Loucy (cell line): ENCODE results near the gene ACOT12.

Experiments
- EZH2phosphoT487 ChIP-seq: fragments of 200-600 bp; IDR thresholded peaks from 2 replicates; pipeline ENCODE4 v1.6.1; 2018; ENCODE audit warnings: antibody characterized with exemption, mild to moderate bottlenecking, moderate library complexity, borderline replicate concordance
- TF ChIP-seq, protein P1 (sequence below): fragments of 200-600 bp; sonication (generic); conservative IDR thresholded peaks from 2 replicates; pipeline ENCODE4 v1.5.1; 2014; ENCODE audit warnings: mild to moderate bottlenecking, antibody characterized with exemption, low read length

DNA sequence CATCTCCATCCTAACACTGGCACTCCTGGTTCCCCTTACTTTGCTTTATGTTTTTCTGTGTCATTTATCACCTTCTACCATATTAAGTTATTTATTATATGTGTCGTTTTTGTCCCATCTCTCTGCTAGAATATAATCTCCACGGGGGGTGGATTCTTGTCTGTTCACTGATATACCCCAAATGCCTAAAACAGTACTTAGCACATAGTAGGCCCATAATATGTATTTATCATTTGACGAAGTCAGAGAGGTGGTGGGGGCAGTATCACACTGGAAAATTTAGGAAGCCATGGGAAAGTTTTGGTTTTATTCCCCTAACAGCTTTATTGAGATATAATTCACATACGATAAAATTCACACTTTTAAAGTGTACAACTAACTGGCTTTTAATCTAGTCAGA, 78.1 kb downstream of the ACOT12 start:
- TF ChIP-seq, protein P1, sequence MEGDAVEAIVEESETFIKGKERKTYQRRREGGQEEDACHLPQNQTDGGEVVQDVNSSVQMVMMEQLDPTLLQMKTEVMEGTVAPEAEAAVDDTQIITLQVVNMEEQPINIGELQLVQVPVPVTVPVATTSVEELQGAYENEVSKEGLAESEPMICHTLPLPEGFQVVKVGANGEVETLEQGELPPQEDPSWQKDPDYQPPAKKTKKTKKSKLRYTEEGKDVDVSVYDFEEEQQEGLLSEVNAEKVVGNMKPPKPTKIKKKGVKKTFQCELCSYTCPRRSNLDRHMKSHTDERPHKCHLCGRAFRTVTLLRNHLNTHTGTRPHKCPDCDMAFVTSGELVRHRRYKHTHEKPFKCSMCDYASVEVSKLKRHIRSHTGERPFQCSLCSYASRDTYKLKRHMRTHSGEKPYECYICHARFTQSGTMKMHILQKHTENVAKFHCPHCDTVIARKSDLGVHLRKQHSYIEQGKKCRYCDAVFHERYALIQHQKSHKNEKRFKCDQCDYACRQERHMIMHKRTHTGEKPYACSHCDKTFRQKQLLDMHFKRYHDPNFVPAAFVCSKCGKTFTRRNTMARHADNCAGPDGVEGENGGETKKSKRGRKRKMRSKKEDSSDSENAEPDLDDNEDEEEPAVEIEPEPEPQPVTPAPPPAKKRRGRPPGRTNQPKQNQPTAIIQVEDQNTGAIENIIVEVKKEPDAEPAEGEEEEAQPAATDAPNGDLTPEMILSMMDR = no peak
- TF ChIP-seq EZH2phosphoT487 = no peak
